Activated CD4-positive, alpha-beta T cell treated with anti-CD3 and anti-CD28 coated beads, Interleukin-10, Interleukin-2, amounts not matched to agents 100 ng/mL and 50 ng/mL, durations not matched to agents 16 hours and 8 hours (primary cell): ENCODE data around the gene GBX1.

Experiments used
- DNase-seq: peaks from one replicate; pipeline ENCODE4 v3.0.0-alpha.2; 2020

GBX1 gene

DNA sequence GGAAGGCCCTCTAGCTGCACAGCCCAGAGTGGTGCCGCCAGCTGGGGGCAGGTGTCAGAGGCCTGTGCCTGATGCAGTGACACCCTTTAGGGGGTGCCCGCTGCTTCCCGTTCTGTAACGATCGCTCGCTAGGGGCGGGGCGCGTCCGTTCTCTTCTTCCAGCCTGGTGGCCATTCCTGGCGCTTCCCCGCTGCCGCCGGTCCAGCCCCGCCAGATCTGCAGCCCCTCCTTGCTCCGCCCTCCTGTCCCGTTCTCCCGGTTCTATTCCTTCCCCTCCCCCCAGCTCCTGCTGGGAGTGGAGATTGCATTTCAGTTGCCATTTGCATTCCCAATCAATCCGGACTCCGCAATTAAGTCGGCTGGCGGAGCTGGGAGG is 42.0 kb downstream of the GBX1 start:
- DNase-seq: no peak

DNA sequence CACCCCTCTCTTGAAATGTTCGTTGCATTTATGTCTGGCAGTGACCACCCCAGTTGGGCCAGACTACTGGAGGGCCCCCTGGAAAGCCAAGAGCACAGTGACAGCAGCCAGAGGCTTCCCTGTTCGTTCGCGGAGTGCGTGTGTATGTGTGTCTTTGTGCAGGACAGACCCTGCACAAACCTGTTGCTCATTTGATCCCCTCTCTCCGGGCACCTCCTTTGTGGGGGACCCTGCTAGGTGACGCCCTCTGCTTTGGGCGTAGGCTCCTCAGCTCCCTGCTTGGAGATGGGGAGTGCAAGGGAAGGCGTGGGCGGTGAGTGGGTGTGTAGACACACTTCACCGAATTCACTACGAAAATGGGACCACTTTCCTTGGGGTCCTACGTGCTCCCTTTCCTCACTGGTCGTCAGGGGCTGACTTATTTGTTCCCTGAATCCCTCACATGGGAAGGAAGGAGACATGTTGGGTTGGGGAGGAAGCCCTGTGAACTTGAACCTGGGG is 42.5 kb downstream of the GBX1 start:
- DNase-seq: no peak

DNA sequence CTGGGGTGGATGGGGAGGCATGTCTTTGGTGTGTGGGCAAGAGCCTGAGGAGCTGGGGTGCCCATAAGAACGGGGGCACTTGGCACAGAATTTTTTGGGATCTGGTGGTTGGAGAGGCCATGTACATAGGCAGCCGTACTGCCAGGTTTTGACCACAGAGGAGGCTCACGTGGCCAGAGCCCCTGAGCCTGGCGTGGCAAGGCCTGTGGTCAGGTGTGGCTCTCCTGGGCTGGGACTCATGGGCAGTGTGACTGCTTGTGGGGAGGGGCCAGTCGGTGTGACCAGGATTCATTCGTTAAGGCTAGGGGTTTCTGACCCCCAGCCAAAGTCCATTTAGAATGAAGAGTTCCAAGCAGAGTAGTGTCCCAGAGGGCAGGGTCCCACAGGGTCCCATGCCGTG is 43.0 kb downstream of the GBX1 start:
- DNase-seq: no peak

DNA sequence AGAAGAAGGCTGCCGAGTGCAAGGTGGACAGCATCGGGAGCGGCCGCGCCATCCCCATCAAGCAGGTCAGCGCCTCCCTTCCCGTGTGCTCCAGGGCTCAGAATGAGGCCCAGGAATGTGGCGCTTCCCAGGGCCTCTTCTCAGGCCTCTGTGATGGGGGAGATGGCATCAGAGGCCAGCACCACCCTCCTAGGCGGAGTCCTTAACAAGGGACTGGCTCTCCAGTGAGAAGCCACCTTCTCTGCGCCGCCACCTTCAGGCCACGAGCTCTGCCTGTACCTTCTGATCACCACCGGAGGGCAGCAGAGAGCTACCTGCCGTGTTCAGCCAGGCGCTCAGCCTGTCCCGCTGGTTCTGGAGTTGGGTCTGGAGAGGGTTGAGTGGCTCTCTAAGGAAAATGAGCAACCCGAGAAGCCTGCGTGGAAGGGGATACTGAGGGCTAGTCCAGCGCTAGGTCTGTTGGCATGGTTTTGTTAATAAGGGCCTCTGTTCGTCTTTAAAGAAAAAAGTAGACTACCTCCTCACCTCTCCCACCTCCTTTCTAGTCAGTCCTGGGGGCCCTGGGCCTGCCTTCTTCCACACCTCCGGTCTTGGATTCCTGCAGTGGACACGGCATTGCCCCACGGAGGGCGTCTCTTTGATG is 43.6 kb downstream of the GBX1 start:
- peak; percentile 85 for DNase-seq

DNA sequence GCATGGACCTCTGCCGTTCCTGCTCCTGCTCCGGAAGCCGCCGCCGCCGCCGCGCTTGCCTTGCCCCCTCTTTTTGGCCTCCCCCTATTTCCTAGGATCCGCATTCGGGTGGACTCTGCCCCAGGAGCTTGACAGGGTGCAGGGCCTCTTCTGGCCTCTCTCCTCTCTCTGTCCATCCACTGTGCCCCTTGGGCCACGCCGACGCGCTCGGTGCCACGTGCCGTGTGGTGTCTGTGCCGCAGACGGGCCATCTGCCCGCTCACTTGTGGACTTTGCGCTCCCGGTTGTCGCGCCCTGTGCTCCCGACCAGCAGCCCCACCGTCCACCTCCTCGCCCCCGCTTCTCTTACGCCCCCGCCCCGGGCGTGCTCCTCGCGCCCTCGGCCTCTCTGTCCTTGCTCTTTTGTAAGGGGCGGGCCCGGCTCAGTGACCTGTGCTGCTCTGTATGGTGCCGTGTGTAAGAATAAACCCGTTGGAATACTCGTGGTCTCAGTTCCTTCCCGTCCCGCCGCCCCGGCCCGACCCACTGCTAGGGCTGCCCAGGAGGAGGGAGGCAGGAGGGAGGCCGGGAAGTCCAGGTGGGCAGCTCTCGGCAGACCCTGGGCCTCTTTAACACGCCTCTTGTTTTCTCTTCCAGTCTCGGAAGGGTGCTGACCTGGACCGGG is 44.2 kb downstream of the GBX1 start:
- no peak for DNase-seq

DNA sequence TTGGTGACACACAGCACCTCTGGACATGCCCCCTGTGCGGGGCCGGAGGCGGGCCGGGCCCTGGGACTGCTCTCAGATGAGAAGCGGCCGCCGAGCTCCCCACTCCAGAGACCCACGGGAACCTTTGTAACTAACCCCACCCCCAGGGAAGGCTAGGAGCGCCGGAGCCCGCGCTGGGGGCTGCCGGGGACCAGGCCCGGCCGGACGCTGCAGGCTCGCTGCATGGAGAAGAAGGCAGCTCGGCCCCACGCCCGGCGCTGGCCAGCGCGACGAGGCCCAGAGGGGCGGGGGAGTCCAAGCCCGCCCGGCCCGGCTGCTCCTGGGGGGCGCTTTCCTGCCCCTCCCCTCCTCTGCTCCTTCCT is 44.7 kb downstream of the GBX1 start:
- no peak for DNase-seq

DNA sequence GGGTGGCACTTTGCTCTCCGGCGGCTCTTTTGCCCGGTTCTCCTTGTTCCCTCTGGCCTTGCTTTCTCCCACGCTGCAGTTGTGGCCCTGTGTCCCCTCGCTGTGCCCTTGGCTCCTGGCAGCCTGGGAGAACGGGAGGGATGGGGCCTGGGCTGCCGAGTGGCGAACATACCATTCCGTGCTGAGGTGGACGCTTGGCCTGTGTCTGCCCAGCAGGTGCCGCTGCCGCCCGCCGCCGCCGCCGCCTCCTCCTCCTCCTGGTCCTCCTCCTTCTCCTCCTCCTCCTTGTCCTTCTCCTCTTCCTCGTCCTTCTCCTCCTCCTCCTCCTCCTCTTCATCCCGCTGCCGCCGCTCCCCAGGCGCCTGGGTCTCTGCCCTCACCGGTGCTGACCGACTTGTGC is 45.2 kb downstream of the GBX1 start:
- DNase-seq: no peak

DNA sequence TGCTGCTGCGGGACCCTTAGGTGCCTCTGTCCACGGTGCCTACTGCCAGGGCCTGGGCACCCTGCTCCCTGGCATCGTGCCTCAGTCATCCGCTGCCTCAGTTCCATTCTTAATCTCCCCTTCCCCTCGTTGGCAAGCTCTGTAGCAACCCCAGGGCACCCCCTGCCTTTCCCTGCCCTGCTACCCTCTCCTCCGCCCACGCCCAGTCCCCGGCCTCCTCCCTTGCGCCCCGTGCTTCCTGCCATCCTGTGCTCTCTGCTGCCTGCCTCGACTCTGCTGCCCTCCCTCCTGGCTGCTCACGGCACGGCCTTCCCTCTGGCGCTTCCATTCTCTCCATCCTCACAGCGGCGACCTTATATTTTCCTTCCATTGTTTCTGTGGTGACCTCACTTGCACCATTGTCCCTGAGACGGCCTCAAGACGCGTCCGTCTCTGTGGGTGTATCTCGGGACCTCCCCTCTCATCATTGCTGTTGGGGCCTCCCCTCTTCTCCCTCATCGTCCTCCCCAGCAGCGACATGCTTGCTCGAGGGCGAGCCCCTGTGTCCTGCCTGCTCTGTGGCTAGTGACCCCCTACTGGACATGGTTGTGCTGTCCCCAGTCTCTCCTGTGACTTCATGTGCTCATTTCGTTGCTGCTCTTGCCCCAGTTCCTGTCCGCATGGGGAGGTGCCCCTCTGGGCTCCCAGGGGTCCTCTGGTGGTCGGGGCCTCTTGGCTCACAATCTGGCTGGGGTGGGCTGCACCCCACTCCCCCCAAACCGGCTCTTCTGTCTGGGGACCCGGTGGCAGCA is 45.9 kb downstream of the GBX1 start:
- DNase-seq: no peak

DNA sequence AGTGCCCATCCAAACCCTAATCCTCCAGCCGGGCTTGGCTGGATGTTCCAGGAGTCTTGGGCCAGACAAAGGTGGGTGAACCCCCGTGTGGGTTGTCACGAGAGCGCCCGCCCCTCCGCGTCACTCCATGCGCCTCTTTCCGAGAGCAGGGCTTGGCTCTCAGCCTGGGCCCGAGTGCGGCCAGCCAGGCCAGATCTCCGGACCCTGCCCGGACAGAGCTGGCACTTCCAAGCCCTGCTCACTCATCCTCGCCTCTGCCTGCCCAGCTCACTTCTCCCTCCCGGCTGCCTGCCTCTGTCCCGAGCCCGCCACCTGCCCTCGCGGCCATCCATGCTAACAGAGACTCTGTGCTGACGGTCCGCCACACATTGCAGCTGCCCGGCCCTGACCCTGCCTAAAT is 46.6 kb downstream of the GBX1 start:
- no peak for DNase-seq

DNA sequence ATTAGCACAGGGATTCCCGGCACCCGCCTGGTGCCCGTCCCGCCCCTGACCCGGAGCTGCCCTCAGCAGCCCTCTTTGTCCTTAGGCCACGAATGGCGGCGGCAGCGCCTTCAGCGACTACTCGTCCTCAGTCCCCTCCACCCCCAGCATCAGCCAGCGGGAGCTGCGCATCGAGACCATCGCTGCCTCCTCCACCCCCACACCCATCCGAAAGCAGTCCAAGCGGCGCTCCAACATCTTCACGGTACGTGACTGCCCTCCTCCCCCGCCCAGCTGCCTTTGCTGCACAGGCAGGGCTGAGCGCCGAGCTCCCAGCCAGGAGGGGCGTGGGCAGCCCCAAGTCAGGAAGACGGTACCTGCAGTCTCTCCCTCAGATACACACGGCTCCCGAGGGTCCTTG is 47.6 kb downstream of the GBX1 start:
- DNase-seq: no peak

DNA sequence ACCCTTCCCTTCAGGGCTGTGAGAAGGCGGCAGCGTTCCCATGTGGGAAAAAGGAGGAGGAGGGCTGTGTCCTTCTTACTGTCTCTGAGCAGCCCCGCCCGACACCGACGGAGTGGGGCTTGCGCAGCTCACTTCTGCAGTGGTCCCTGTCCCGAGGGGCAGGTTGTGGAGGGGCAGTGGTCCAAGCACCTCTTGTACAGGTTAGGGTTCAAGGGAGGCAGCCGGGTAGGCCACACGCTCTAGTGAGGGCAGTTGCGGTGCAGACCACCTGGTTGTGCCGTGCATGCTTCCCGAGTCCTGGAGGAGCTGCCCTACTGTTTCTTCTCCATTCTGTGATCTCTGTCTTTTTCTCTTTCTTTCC is 48.5 kb downstream of the GBX1 start:
- no peak for DNase-seq

DNA sequence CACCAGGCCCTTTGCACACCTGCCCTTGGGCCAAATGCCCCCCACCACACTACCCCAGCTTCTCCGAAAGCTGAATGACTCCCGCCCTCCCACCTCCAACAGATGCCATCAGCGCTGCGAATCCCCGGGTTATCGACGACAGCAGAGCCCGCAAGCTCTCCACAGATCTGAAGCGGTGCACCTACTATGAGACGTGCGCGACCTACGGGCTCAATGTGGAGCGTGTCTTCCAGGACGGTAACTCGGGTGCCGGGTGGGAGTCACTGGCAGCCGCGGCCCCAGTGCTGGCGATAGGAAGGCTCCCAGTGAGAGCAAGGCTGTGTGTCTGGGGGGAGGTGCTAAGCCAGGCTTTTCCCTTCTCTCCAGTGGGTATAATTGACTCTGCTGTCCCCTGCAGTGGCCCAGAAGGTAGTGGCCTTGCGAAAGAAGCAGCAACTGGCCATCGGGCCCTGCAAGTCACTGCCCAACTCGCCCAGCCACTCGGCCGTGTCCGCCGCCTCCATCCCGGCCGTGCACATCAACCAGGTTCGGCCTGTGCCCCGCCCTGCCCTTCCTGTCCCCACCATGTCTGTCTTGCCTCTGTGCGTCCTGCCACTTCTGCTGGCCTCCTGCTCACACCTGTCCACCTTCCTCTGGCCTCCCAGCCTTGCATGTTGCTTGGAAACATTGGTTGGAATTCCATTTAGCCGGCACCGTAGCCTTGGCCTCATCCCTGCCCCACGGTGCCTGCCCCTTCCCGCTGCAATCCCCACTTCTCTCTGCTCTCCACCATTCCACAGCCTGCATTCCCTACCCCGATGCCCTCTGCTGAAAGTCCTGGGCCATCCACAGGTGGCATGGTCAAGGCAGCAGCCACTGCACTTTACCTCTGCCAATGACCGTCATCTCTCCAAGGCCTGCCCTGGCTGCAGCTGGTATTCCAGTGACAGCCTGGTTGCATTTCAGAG is 49.1 kb downstream of the GBX1 start:
- DNase-seq: no peak

DNA sequence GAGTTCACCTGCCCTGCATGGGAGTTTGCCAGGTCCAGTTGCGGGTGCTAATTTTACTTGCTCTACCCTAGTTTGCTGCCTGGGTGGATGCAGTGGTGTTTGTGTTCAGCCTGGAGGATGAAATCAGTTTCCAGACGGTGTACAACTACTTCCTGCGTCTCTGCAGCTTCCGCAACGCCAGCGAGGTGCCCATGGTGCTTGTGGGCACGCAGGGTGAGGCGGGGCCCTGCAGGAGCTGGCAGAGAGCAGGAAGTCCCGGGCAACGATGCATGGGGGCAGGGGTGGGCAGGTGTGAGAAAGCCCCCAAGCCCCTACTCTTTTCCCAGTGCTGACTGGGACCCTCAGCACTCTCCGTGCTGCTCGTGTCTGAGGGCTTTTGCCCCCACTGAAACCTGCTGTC is 49.9 kb downstream of the GBX1 start:
- DNase-seq: peak; percentile 30

DNA sequence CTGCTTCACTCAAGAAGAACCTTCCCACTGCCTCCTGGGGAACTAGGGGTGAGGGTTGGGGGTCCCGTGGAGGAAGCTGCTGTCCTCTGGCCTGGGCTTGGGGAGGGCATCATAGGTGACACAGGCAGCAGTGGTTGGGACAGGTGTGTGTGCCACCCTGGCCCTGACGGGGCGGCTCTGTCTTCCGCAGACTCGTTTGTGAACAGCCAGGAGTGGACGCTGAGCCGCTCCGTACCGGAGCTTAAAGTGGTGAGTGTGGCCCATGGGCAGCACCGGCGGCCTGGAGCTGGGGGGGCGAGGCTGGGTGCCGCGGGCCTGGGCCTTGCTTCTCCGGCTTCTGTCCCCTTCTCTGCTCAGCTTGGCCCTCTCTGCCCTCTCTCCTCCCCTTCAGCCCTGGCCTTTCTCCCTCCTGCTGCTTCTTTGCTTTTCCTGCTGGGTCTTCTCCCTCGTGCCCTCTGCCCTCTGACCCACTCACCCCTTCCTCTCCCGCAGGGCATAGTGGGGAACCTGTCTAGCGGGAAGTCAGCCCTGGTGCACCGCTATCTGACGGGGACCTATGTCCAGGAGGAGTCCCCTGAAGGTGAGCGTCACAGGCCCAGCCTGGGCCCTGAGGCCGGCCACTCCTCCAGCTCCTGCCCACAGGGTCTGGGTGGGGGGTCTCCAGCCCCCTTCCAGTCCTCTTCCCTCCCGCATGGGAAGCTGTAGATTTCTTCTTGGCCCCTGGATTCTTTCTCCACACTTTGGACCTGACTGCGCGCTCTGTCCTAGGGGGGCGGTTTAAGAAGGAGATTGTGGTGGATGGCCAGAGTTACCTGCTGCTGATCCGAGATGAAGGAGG is 50.7 kb downstream of the GBX1 start:
- DNase-seq: no peak

DNA sequence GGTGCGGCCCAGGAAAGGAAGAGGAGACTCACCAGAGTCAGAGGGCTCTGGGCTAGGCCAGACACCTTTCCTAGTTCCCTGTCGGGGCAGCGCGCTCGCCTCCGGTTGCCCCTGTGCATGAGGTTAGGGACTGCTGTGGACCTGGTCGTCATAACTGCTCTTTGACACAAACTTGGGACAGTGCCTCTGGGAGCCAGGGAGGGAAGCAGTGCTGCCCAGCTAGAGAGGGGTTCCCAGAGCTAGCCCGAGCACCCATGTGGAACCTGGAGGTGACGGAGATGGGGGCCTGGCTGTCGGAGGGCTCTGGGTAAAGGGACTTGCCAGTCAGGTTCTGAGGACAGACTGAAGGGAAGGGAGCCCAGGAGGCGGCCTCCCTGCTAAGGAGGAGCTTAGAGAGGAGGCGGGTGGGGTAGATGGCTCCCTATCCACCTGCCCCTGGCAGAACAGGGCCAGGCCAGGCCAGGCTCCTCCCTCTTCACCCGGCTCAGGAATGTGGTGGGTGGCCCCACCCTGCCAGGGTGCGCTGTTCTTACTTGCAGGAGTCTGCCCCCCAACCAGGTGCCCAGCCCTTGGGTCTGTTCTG is 51.6 kb downstream of the GBX1 start:
- DNase-seq: no peak

DNA sequence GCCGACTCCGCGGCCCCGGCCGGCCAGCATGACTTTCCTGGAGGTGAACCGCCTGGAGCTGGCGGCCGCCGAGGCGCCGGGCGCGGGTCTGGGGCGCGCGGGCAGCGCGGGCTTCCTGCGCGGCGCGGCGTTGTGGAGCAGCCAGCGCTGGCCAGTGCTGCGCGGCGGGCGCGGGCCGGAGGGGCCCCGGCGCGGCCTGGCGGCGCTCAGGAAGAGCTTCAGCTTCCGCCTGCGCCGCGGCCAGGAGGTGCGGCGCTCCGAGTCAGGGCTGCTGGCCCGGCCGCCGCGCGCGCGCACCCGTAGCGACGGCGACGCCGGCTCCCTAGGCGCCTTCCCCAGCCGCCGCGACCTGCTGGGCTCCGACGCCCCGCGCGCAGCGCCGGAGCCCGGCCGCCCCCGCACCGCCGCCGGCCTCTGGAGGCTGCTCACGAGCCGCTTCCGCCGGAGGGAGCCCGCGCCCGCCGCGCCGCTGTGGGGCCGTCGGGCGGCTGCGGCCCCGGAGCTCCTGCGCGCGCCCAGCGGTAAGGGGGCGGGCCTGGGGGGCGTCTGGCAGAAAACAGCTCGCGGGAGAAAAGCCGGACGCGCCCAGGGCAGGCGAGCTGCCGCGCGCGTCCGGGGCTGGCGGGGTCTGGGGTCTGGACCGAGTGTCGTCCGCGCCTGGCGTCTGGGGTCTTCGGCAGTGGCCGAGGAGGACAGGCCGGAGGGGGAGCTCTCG is 52.2 kb downstream of the GBX1 start:
- peak; percentile 43 for DNase-seq

DNA sequence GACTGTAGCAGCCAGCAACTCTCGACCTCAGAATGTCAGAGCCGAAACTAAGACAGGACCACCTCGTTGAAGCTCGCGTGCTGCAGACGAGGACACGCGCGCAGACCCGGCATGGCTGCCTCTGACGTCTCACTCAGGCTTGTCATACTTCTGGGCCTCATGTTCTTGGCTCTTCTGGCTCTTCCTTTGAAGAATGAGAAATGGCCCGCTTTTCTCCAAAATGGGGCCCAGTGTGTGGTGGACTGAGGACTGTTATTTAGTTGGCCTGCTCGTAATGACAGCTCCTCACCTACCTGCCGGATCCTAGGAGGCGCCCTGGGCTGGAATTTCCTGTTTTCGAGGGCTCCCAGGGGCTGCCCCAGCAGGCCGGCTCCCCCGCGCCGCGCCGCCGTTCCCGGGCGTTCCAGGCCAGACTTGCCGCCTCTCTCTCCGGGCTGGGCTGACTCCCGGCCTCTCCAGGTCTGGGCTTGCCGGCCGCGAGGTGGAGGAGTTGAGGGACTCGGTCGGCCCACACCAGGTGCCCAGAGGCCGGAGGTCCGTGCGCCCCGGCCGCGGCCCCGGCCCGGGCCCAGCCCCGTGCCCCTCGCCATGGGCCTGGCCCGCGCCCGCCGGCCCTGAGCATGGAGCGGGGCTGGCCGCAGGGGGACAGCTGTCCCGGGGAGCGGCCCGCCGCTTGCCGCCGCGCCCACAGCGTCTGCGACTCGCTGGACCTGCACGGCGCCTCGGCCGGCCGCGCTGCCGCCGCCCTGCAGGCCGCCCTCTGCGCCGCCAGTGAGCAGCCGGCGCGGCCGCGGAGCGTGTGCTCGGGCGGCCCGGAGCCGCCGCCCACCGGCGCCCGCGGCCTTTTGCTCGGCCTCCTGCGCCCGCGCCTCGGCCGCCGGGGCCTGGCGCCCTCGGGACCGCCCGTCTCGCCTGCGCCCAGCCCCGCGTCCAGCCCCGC is 53.1 kb downstream of the GBX1 start:
- no peak for DNase-seq

DNA sequence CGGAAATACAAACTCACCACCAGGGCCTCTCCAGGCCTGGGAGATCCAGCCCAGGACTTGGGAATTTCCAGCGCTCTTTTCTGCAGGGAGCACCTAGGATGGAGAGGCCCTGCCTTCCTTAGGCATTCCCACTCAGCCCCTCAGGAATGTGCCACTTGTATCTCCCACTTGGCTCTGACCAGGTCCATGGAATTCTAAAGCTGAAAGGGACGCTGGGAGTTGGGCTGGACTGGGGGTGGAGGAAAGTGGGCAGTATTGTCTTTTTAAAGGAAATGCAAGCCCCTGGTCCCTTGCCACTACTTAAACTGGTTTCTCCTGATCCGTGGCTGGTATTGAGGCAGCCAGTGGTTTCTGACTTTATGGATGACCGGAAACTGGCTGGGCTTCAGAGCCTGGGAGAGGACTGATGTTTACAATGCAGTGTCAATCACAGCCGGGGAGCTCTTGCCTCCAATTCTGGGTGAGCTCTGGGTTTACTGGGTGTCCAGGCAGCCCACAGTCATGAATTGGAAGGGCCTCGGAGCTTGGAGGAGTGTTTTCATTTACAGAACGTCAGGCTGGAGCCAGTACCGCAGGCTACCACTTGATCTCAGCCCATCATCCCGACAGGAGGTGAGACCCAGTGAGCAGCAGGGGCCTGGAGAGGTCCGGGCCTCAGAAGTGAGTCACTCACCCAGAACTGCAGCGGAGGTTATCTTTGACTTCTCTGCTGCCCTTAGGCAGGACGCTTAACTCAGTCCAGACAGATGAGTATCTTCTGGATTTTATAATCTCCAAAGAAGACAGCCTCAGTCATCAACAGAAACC is 53.9 kb downstream of the GBX1 start:
- DNase-seq: no peak
